Panc1 (cell line): Measurements from ENCODE around the gene TAS2R60.

ENCODE experiments used
- POLR2AphosphoS5 ChIP-seq: IDR thresholded peaks from 2 replicates; pipeline ENCODE4 v1.6.1; 2012; ENCODE audit warnings: mild to moderate bottlenecking, low read depth, low read length, moderate library complexity
- SIN3A ChIP-seq: IDR thresholded peaks from 2 replicates; pipeline ENCODE4 v1.6.1; 2012; ENCODE audit warnings: low read depth, mild to moderate bottlenecking, low read length, moderate library complexity, borderline replicate concordance; ENCODE audit not compliant: insufficient read depth
- TCF7L2 ChIP-seq: IDR thresholded peaks from 2 replicates; pipeline ENCODE4 v1.6.1; 2011; ENCODE audit warnings: mild to moderate bottlenecking, low read depth, low read length, inconsistent platforms
- TF ChIP-seq, protein P1 (sequence below): fragments of 450-650 bp; IDR thresholded peaks from 2 replicates; pipeline ENCODE4 v1.5.1; 2017; ENCODE audit warnings: mild to moderate bottlenecking
- TF ChIP-seq, protein P2 (sequence below), 2 experiments: IDR thresholded peaks; 2 replicates each; pipeline ENCODE4 v1.6.1; 2011 to 2012; ENCODE audit warnings: low read depth in 2 of 2, control low read depth in 1 of 2, low read length in 1 of 2, mild to moderate bottlenecking in 1 of 2, moderate library complexity in 1 of 2; ENCODE audit not compliant: insufficient read depth in 1 of 2

DNA sequence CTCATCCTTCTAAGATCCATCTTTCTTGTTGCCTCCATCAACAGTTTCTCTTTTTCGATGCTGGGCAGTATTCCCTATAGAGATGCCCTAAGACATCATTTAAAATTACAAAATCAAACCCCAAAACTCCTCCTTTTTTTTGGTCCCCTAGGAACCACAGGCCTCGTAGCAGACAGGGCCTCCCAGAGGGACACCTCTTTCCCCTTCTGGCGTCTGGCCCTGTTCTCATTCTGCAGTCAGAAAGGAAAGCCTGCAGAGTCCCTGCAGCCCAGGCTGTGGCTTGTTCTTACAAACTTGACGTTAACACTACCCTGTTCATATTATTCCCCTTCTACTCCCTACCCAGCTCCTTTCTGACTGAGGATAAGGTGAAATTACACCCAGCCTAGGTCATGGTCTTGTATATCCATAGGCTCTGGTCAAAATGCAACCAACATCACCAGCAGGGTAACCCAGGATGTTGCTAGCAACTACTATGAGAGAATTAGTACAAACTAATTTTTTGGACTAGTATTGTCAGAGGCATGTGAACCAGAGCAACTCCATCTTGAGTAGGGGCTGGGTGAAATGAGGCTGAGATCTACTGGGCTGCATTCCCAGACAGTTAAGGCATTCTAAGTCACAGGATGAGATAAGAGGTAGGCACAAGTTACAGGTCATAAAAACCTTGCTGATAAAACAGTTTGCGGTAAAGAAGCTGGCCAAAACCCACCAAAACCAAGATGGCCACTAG, 31.1 kb upstream of the TAS2R60 start:
- TF ChIP-seq, protein P1, sequence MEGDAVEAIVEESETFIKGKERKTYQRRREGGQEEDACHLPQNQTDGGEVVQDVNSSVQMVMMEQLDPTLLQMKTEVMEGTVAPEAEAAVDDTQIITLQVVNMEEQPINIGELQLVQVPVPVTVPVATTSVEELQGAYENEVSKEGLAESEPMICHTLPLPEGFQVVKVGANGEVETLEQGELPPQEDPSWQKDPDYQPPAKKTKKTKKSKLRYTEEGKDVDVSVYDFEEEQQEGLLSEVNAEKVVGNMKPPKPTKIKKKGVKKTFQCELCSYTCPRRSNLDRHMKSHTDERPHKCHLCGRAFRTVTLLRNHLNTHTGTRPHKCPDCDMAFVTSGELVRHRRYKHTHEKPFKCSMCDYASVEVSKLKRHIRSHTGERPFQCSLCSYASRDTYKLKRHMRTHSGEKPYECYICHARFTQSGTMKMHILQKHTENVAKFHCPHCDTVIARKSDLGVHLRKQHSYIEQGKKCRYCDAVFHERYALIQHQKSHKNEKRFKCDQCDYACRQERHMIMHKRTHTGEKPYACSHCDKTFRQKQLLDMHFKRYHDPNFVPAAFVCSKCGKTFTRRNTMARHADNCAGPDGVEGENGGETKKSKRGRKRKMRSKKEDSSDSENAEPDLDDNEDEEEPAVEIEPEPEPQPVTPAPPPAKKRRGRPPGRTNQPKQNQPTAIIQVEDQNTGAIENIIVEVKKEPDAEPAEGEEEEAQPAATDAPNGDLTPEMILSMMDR: no peak
- TF ChIP-seq, protein P2, sequence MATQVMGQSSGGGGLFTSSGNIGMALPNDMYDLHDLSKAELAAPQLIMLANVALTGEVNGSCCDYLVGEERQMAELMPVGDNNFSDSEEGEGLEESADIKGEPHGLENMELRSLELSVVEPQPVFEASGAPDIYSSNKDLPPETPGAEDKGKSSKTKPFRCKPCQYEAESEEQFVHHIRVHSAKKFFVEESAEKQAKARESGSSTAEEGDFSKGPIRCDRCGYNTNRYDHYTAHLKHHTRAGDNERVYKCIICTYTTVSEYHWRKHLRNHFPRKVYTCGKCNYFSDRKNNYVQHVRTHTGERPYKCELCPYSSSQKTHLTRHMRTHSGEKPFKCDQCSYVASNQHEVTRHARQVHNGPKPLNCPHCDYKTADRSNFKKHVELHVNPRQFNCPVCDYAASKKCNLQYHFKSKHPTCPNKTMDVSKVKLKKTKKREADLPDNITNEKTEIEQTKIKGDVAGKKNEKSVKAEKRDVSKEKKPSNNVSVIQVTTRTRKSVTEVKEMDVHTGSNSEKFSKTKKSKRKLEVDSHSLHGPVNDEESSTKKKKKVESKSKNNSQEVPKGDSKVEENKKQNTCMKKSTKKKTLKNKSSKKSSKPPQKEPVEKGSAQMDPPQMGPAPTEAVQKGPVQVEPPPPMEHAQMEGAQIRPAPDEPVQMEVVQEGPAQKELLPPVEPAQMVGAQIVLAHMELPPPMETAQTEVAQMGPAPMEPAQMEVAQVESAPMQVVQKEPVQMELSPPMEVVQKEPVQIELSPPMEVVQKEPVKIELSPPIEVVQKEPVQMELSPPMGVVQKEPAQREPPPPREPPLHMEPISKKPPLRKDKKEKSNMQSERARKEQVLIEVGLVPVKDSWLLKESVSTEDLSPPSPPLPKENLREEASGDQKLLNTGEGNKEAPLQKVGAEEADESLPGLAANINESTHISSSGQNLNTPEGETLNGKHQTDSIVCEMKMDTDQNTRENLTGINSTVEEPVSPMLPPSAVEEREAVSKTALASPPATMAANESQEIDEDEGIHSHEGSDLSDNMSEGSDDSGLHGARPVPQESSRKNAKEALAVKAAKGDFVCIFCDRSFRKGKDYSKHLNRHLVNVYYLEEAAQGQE (IDR thresholded peaks at IDR 0.05; ENCODE audit: insufficient read depth in 1 of 2, low read depth in 2 of 2, low read length in 1 of 2): no peak
- TF ChIP-seq TCF7L2 (no peak), POLR2AphosphoS5 (no peak), SIN3A (no peak)
